ENCODE data around the gene SCFD1. TPM values are rescaled to one million over a fixed set of nuclear protein-coding genes. Genes with fewer than 3 reads are reported as not detected.

The SCFD1 gene, protein sequence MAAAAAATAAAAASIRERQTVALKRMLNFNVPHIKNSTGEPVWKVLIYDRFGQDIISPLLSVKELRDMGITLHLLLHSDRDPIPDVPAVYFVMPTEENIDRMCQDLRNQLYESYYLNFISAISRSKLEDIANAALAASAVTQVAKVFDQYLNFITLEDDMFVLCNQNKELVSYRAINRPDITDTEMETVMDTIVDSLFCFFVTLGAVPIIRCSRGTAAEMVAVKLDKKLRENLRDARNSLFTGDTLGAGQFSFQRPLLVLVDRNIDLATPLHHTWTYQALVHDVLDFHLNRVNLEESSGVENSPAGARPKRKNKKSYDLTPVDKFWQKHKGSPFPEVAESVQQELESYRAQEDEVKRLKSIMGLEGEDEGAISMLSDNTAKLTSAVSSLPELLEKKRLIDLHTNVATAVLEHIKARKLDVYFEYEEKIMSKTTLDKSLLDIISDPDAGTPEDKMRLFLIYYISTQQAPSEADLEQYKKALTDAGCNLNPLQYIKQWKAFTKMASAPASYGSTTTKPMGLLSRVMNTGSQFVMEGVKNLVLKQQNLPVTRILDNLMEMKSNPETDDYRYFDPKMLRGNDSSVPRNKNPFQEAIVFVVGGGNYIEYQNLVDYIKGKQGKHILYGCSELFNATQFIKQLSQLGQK
- 55.6 and 60.3 TPM in 2 replicates for total RNA-seq

DNA sequence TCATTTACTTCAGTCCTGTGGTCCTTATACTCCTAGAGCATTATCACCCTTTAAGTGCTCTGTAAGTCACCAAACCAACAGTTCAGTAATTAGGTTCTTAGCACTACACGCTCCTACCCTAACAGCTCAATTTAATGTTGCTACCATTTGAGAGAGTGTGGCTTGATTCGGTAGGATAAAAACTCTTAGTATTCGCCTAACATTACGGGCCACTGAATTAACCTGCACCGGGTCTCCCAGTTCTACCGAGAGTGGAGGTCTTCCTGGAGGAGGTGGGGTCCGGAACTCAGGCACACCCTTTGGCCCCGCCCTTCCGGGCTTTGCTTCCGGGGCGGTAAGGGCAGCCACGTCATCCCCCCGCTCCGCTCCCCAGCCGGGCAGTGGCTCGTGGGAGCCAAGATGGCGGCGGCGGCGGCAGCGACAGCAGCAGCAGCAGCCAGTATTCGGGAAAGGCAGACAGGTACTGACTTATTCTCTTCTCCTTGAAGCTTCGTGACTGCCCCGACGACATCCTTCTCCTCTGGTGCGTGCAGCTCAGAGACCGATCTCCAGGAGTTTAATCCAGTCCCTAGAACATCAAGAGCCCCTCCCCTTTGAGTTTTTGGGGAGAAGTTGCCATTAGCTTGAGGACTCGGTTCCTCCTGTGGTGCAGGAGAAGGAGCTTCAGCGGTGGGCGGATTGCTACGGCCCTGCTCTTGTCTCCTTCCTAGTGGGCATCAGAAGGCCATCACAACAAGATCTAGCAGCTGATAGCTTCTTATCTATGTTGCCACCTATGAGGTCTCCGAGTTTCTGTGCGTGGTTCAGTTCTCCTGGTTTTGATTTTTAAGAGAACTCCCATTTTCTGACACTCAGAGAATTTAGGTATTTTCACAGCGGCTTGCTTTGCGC lies at the start of gene SCFD1:
TSS of gene SCFD1 (plus strand) at position 380 of the 891 bp plus-strand sequence. CDS start at position 400, 20 bp downstream.

Other genes with a start within 250 kb of the SCFD1 start
- gene G2E3, start 63.2 kb upstream of the SCFD1 start, total RNA-seq, result 8.2 and 13.6 TPM in 2 replicates